Activated naive CD4-positive, alpha-beta T cell treated with anti-CD3 and anti-CD28 coated beads for 36 hours (primary cell): Measurements from ENCODE around the gene MRPS2. TPM values are rescaled to one million over a fixed set of nuclear protein-coding genes. Genes with fewer than 3 reads are reported as not detected.

Experiments
- CTCF ChIA-PET: fragments of 350-600 bp; sonication (Branson Sonifier 250); formaldehyde crosslinking; loops from one replicate; lab custom pipeline; 2021; ENCODE audit warnings: antibody characterized with exemption; lab: Charles Lee
- DNase-seq: peaks from one replicate; pipeline ENCODE4 v3.0.0-alpha.2; 2020
- H3K27ac Mint-ChIP-seq: one replicate; pipeline ENCODE4 v1.8.0; 2021; ENCODE audit warnings: mild to moderate bottlenecking, mixed read lengths
- H3K27me3 Mint-ChIP-seq: one replicate; pipeline ENCODE4 v1.8.0; 2021; ENCODE audit warnings: low read depth, mixed read lengths
- H3K36me3 Mint-ChIP-seq: one replicate; pipeline ENCODE4 v1.8.0; 2021; ENCODE audit warnings: low read depth, mixed read lengths
- H3K4me1 Mint-ChIP-seq: one replicate; pipeline ENCODE4 v1.8.0; 2021; ENCODE audit warnings: low read depth, mixed read lengths
- H3K4me3 Mint-ChIP-seq: one replicate; pipeline ENCODE4 v1.8.0; 2021; ENCODE audit warnings: mild to moderate bottlenecking, moderate library complexity, mixed read lengths
- H3K9me3 Mint-ChIP-seq: one replicate; pipeline ENCODE4 v1.8.0; 2021; ENCODE audit warnings: mixed read lengths
- intact Hi-C: fragments of 100-400 bp; cut with micrococcal nuclease; formaldehyde crosslinking; loops from one replicate; pipeline ENCODE4 v1.15.1; 2023
- total RNA-seq, 2 experiments: library from RNA; stranded (reverse); gene quantifications; one replicate each; pipeline ENCODE4 v1.2.3, GENCODE V29; 2021

Gene MRPS2
- total RNA-seq, 2 experiments from 2014 or later, result 36.9 to 40.7 TPM

GRCh38 chr9:135484460-135485277 is 15.8 kb upstream of the MRPS2 start:
- intact Hi-C loops, result no loop called here
- Mint-ChIP-seq H3K4me3 (no peak overlapping the region), H3K27ac (no peak overlapping the region), H3K9me3 (no peaks in the 10 kb centered on the region), H3K36me3 (no peaks in the 10 kb centered on the region), H3K4me1 (no peaks in the 10 kb centered on the region), H3K27me3 (peaks cover 25% of the 10 kb centered on the region)
- CTCF ChIA-PET, result interaction anchor here (1.4 kb wide), 1 partner anchor 20 kb away, joined by 3 read pairs; no protein-coding TSS in a partner anchor
- DNase-seq, result no peak

DNA sequence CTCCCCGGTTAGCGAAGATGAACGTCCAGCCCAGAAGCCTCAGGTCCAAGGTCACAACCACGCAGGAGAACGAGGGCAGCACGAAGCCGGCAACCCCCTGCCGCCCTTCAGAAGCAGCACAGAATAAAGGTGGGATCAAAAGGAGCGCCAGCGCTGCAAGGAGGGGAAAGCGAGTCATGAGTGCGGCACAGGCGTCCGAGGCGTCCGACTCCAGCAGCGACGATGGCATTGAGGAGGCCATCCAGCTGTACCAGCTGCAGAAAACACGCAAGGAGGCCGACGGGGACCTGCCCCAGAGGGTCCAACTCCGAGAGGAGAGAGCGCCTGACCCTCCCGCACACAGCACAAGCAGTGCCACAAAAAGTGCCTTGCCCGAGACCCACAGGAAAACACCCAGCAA is 15.1 kb upstream of the MRPS2 start:
- H3K36me3 Mint-ChIP-seq, result no peaks in the 10 kb centered on the region
- no peaks in the 10 kb centered on the region for H3K4me1 Mint-ChIP-seq
- H3K9me3 Mint-ChIP-seq, result no peaks in the 10 kb centered on the region
- no peak overlapping the region for H3K27ac Mint-ChIP-seq
- intact Hi-C loops, result no loop called here
- H3K4me3 Mint-ChIP-seq, result no peak overlapping the region
- CTCF ChIA-PET, result no interaction called here
- DNase-seq, result no peak
- H3K27me3 Mint-ChIP-seq, result peaks cover 25% of the 10 kb centered on the region

DNA sequence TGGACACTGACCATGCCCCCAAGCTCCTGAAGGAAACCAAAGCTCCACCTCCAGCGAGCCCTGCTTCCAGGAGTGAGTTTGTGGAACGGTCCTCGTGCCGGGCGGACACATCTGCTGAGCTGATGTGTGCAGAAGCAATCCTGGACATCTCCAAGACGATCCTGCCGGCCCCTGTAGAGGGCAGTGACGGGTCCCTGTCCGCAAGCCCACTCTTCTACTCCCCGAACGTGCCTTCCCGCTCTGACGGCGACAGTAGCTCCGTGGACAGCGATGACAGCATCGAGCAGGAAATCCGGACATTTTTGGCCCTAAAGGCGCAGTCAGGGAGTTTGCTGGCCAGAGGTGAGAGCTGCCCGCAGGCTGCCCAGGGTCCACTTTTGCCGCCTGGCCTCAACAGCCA is 14.7 kb upstream of the MRPS2 start:
- no peaks in the 10 kb centered on the region for H3K36me3 Mint-ChIP-seq
- no peaks in the 10 kb centered on the region for H3K4me1 Mint-ChIP-seq
- no peak overlapping the region for H3K27ac Mint-ChIP-seq
- no peak for DNase-seq
- H3K9me3 Mint-ChIP-seq, result no peaks in the 10 kb centered on the region
- CTCF ChIA-PET, result no interaction called here
- no peak overlapping the region for H3K4me3 Mint-ChIP-seq
- peaks cover 25% of the 10 kb centered on the region for H3K27me3 Mint-ChIP-seq
- intact Hi-C loops, result no loop called here

DNA sequence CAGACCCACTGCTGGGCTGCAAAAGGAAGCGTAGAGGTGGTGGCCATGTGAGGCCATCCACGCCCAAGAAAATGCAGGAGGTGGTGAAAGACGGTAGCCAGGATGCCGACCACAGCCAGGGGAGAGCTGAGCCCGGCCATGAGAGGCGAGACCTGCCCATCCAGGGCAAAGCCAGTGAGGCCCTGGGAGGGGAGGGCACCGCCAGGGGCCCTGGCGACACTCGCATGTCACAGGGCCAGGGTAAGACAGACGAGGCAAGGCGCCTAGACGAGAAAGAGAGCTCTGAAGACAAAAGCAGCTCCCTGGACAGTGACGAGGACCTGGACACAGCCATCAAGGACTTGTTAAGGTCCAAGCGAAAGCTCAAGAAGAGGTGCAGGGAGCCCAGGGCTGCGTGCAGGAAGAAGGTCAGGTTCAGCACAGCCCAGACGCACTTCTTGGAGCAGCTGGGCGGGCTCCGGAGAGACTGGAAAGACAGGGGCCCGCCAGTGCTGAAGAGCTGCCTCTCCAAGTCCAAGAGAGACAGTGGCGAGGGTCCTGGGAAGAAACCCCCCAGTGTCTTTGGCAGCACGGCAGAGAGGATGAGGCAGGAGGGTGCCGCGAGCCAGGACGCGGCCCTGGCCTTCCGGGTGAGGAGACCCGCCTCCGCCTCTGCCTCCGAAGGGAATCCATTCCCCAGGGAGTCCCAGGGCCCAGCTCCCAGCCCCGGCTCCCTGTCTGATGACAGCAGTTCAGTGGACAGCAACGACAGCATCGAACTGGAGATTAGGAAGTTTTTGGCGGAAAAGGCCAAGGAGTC is 14.0 kb upstream of the MRPS2 start:
- CTCF ChIA-PET, result no interaction called here
- H3K36me3 Mint-ChIP-seq, result no peaks in the 10 kb centered on the region
- H3K9me3 Mint-ChIP-seq, result no peaks in the 10 kb centered on the region
- no peaks in the 10 kb centered on the region for H3K4me1 Mint-ChIP-seq
- no peak overlapping the region for H3K4me3 Mint-ChIP-seq
- intact Hi-C loops, result no loop called here
- peaks cover 22% of the 10 kb centered on the region for H3K27me3 Mint-ChIP-seq
- no peak for DNase-seq
- H3K27ac Mint-ChIP-seq, result no peak overlapping the region

DNA sequence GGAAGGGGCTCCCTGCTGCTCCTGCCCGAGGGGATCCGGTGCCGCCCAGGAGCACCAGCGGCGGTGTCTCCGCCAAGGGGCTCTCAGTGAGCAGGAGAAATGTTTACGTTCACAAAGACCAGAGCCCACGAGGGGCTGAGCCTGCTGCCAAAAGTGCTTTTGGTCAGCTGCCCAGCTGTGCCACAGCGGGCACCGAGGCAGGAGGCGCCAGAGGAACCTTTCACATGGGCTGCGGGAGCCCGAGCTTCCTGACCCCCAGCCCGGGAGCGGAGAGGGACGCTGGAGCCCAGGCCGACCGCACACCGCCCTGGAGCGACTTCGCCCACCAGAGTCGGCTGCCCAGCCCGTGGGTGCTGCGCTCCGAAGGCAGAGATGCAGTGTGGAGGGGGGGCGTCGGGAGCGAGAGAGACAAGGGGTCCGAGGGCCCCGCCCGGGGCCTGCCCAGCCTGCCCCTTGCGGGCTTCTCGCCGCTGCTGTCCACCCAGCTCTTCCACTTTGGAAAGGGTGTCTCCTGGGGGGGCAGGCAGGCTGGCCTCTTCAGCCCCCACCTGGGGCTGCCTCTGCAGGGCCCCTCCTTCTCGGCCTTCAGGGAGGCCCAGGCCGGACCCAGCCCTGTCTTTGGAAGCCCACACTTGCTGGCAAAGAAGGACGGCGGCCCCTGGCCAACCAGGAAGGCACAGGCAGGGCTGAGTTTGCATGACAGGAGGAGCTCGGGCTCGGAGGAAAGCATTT is 13.0 kb upstream of the MRPS2 start:
- peaks cover 17% of the 10 kb centered on the region for H3K27me3 Mint-ChIP-seq
- H3K36me3 Mint-ChIP-seq, result no peaks in the 10 kb centered on the region
- no peak for DNase-seq
- no peaks in the 10 kb centered on the region for H3K9me3 Mint-ChIP-seq
- H3K4me1 Mint-ChIP-seq, result no peaks in the 10 kb centered on the region
- intact Hi-C loops, result no loop called here
- H3K27ac Mint-ChIP-seq, result no peak overlapping the region
- H3K4me3 Mint-ChIP-seq, result no peak overlapping the region
- CTCF ChIA-PET, result no interaction called here

DNA sequence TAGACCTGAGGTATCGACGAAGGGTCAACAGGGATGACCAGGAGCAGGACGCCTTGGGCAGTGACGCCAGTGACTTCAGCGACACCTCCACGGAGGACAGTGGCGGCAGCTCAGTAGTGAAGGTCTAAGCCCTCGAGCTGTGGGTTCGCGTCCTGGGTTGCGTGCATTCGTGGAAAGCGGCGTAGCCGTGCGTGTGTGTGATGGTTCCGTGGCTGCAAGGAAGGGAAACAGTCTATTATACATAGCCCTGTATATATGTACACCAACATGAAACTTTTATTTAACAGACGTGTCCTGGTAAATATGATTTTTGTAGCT is 12.5 kb upstream of the MRPS2 start:
- DNase-seq, result no peak
- H3K27ac Mint-ChIP-seq, result no peak overlapping the region
- intact Hi-C loops, result no loop called here
- no peaks in the 10 kb centered on the region for H3K36me3 Mint-ChIP-seq
- no peak overlapping the region for H3K4me3 Mint-ChIP-seq
- peaks cover 17% of the 10 kb centered on the region for H3K27me3 Mint-ChIP-seq
- H3K4me1 Mint-ChIP-seq, result no peaks in the 10 kb centered on the region
- H3K9me3 Mint-ChIP-seq, result no peaks in the 10 kb centered on the region
- CTCF ChIA-PET, result no interaction called here

GRCh38 chr9:135488527-135488926 is 12.0 kb upstream of the MRPS2 start:
- Mint-ChIP-seq H3K9me3 (no peaks in the 10 kb centered on the region), H3K36me3 (no peaks in the 10 kb centered on the region), H3K27me3 (peaks cover 12% of the 10 kb centered on the region), H3K4me3 (no peak overlapping the region), H3K27ac (no peak overlapping the region), H3K4me1 (no peaks in the 10 kb centered on the region)
- no peak for DNase-seq
- intact Hi-C loops, result no loop called here
- CTCF ChIA-PET, result no interaction called here

- no peaks in the 10 kb centered on the region for H3K36me3 Mint-ChIP-seq
- H3K4me1 Mint-ChIP-seq, result no peaks in the 10 kb centered on the region
- peaks cover 7% of the 10 kb centered on the region for H3K27me3 Mint-ChIP-seq
- no peak overlapping the region for H3K4me3 Mint-ChIP-seq
- no peak for DNase-seq
- no peaks in the 10 kb centered on the region for H3K9me3 Mint-ChIP-seq
- intact Hi-C loops, result no loop called here
- H3K27ac Mint-ChIP-seq, result no peak overlapping the region
- CTCF ChIA-PET, result no interaction called here
Observed at GRCh38 chr9:135489188-135489906, 11.1 kb upstream of the MRPS2 start.

DNA sequence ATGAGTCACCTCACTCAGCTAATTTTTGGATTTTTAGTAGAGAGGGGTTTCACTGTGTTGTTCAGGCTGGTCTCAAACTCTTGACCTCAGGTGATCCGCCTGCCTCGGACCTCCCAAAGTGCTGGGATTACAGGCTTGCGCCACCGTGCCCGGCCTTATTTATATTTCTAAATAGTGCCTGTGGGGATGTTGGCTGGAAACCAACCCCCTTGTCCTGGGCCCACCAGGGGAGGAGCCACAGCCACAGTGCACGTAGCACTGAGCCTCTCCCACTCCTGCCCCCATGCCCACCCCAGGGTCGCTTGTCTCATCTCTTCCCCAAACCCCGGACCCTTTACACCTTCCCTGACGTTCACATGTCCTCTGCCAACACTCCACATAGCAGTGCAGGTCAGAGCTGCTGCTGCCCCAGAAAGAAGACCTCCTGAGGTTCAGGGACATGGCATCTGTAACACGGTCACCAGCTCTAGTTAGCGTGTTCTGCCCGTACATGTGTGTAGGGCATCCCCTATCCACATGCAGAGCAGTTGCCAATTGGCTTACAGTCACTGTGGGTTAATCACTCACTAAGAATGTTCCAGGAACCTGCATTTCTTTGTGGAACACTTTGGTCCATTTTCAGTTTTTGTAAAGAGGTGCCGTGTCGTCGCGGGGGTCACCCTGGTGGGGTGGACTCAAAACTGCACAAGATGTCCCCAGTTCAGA is 10.2 kb upstream of the MRPS2 start:
- H3K4me1 Mint-ChIP-seq, result no peaks in the 10 kb centered on the region

DNA sequence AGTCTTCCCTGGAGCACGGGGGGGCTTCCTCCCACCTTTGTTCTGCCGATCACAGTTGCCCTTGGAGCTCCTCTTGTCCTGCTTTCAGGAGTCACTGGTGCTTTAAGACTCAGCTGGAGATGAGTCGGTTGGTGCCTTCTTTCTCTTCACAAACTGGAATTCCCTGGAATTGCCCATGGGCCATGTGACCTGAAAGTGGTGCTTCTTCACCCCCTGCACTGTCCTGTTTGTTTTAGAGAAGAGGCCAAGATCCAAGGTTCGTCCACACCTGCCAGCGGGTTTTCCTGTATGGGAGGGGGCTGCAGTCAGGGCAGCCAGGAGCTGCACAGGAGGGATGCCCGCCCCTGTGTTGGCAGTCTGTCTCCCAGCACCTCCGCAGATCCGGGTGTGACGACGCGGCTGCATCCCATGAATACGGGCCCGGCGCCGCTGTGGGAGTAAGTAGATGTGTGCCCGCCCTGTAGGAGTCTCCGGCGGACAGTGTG is 9.5 kb upstream of the MRPS2 start:
- Mint-ChIP-seq H3K4me1 (no peaks in the 10 kb centered on the region), H3K27me3 (peaks cover 3% of the 10 kb centered on the region), H3K4me3 (no peak overlapping the region), H3K36me3 (no peaks in the 10 kb centered on the region), H3K27ac (no peak overlapping the region), H3K9me3 (no peaks in the 10 kb centered on the region)
- intact Hi-C loops, result no loop called here
- DNase-seq, result no peak
- CTCF ChIA-PET, result no interaction called here

More for the DNA sequence above, 10.2 kb upstream of the MRPS2 start:
- Mint-ChIP-seq H3K27ac (no peak overlapping the region), H3K36me3 (no peaks in the 10 kb centered on the region), H3K9me3 (no peaks in the 10 kb centered on the region), H3K4me3 (no peak overlapping the region), H3K27me3 (peaks cover 4% of the 10 kb centered on the region)
- intact Hi-C loops, result no loop called here
- DNase-seq, result no peak
- CTCF ChIA-PET, result no interaction called here

- Mint-ChIP-seq H3K4me1 (no peaks in the 10 kb centered on the region), H3K4me3 (no peak overlapping the region), H3K27me3 (peaks cover 3% of the 10 kb centered on the region), H3K36me3 (no peaks in the 10 kb centered on the region), H3K27ac (no peak overlapping the region), H3K9me3 (no peaks in the 10 kb centered on the region)
- intact Hi-C loops, result no loop called here
- no peak for DNase-seq
- CTCF ChIA-PET, result interaction anchor here (0.6 kb wide), 1 partner anchor 698 kb away, joined by 4 read pairs; no protein-coding TSS in a partner anchor
Observed at GRCh38 chr9:135491764-135492163, 8.7 kb upstream of the MRPS2 start.
